GM12878 (cell line): ENCODE data around the gene PTGIS. TPM values are rescaled to one million over a fixed set of nuclear protein-coding genes. Genes with fewer than 3 reads are reported as not detected.

ENCODE experiments used
- ATAC-seq: fragments of 200-7000 bp; cut with Tn5 transposase; 3 replicates; pipeline ENCODE4 v1.9.1; 2020; ENCODE audit warnings: mild to moderate bottlenecking, moderate library complexity
- BruUV-seq: library from RNA; stranded (reverse); fragments of 400-500 nt; replicated peaks from 2 replicates; lab custom pipeline; 2021; lab: Mats Ljungman, UMichigan
- CTCF ChIA-PET: fragments of 300-600 bp; sonication (Branson Sonifier 250); formaldehyde crosslinking; extraction: SDS; loops from one replicate; lab custom pipeline; 2021; ENCODE audit warnings: inconsistent platforms; lab: Yijun Ruan, JAX
- POLR2A ChIA-PET: fragments of 350-600 bp; formaldehyde crosslinking; extraction: SDS; loops from one replicate; lab custom pipeline; 2021; ENCODE audit warnings: inconsistent platforms; lab: Charles Lee
- RAD21 ChIA-PET: fragments of 300-600 bp; sonication (Branson Sonifier 250); formaldehyde crosslinking; loops from one replicate; lab custom pipeline; 2023; ENCODE audit warnings: antibody characterized with exemption; ENCODE audit not compliant: unreplicated experiment; lab: Charles Lee
- SMC1A ChIA-PET: fragments of 300-600 bp; sonication (Branson Sonifier 250); formaldehyde crosslinking; loops from one replicate; lab custom pipeline; 2023; ENCODE audit not compliant: unreplicated experiment, uncharacterized antibody; lab: Charles Lee
- DNase-seq: peaks from one replicate; pipeline ENCODE4 v3.0.0-alpha.2; 2011; ENCODE audit warnings: low read depth, low spot score
- FAIRE-seq: peaks from 3 replicates; lab custom pipeline; 2011; peaks lifted over from hg19 to GRCh38; lab: Jason Lieb, UNC
- H2AFZ ChIP-seq: 2 replicates; pipeline ENCODE4 v1.6.0; 2011; ENCODE audit warnings: low read depth, low read length, control low read depth; ENCODE audit not compliant: control insufficient read depth
- H3K27ac ChIP-seq: 2 replicates; pipeline ENCODE4 v1.5.1; 2011; ENCODE audit warnings: control low read depth; ENCODE audit not compliant: control insufficient read depth, insufficient read depth
- H3K27me3 ChIP-seq, 2 experiments: replicated peaks in 1 of 2; 2 replicates each; pipeline versions ENCODE4 v1.6.0 to v1.6.1; 2011; ENCODE audit warnings: low read length in 1 of 2; ENCODE audit not compliant: control insufficient read depth in 2 of 2, insufficient read depth in 2 of 2
- H3K36me3 ChIP-seq, 2 experiments: 2 replicates each; pipeline ENCODE4 v1.5.1; 2011; ENCODE audit warnings: low read length in 1 of 2; ENCODE audit not compliant: control insufficient read depth in 2 of 2, insufficient read depth in 2 of 2
- H3K4me1 ChIP-seq: 2 replicates; pipeline ENCODE4 v1.6.1; 2011; ENCODE audit warnings: mild to moderate bottlenecking, low read length, moderate library complexity, mixed read lengths; ENCODE audit not compliant: control insufficient read depth, insufficient read depth
- H3K4me2 ChIP-seq: 2 replicates; pipeline ENCODE4 v1.6.0; 2011; ENCODE audit warnings: control low read depth; ENCODE audit not compliant: control insufficient read depth, insufficient read depth
- H3K4me3 ChIP-seq: fragments of 200-600 bp; sonication (generic); 2 replicates; pipeline ENCODE4 v1.5.1; 2016
- H3K79me2 ChIP-seq: 2 replicates; pipeline ENCODE4 v1.6.0; 2011; ENCODE audit warnings: low read length; ENCODE audit not compliant: control insufficient read depth, insufficient read depth
- H3K9ac ChIP-seq: 2 replicates; pipeline ENCODE4 v1.8.0; 2011; ENCODE audit warnings: low read length, control low read depth, mixed read lengths; ENCODE audit not compliant: control insufficient read depth, insufficient read depth
- H3K9me3 ChIP-seq: replicated peaks from 3 replicates; pipeline ENCODE4 v1.5.1; 2011; ENCODE audit warnings: mild to moderate bottlenecking, low read length; ENCODE audit not compliant: control insufficient read depth, insufficient read depth
- H4K20me1 ChIP-seq: 2 replicates; pipeline ENCODE4 v1.6.0; 2011; ENCODE audit not compliant: control insufficient read depth, insufficient read depth
- EGR1 ChIP-seq, 2 experiments: IDR thresholded peaks; 1 replicate in 1 of 2; 2 replicates in 1 of 2; pipeline ENCODE4 v1.6.1; 2011 to 2012; ENCODE audit warnings: low read depth in 2 of 2, low read length in 2 of 2, borderline replicate concordance in 1 of 2, mild to moderate bottlenecking in 1 of 2, moderate library complexity in 1 of 2
- ESRRA ChIP-seq: IDR thresholded peaks from 2 replicates; pipeline ENCODE4 v1.6.1; 2012; ENCODE audit warnings: mild to moderate bottlenecking, low read length, improper control_type of control experiment
- POLR2AphosphoS2 ChIP-seq: IDR thresholded peaks from 2 replicates; pipeline ENCODE4 v1.6.1; 2011; ENCODE audit warnings: low read depth, mild to moderate bottlenecking, low read length, improper control_type of control experiment, moderate library complexity
- SUPT20H ChIP-seq: IDR thresholded peaks from 2 replicates; pipeline ENCODE4 v1.6.1; 2011; ENCODE audit warnings: low read depth, mild to moderate bottlenecking, low read length, moderate library complexity, borderline replicate concordance; ENCODE audit not compliant: control insufficient read depth
- SUZ12 ChIP-seq: fragments of 200-600 bp; sonication (generic); IDR thresholded peaks from one replicate; pipeline ENCODE4 v1.6.1; 2018; ENCODE audit warnings: antibody characterized with exemption, mild to moderate bottlenecking; ENCODE audit not compliant: unreplicated experiment
- ZNF207 ChIP-seq: fragments of 450-650 bp; IDR thresholded peaks from 2 replicates; pipeline ENCODE4 v1.6.1; 2014; ENCODE audit warnings: antibody characterized with exemption, mild to moderate bottlenecking, borderline replicate concordance
- WGBS: methylation state at CpG from one replicate; pipeline ENCODE4 v1.1.6; 2016; ENCODE audit warnings: low lambda C conversion rate; ENCODE audit not compliant: insufficient replicate concordance, insufficient coverage; ENCODE audit errors: missing lambda C conversion rate; 5-methylcytosine and 5-hydroxymethylcytosine counted together
- in situ Hi-C: fragments of 300-500 bp; cut with MboI; formaldehyde crosslinking; loops from 9 replicates; pipeline ENCODE4 v1.14.3; 2018; ENCODE audit warnings: mixed read lengths
- intact Hi-C: fragments of 100-400 bp; cut with micrococcal nuclease; formaldehyde crosslinking; loops from one replicate; pipeline ENCODE4 v1.14.2; 2022; ENCODE audit not compliant: unreplicated experiment
- polyA plus RNA-seq, 11 experiments: library from polyadenylated mRNA; depleted of rRNA in 4 of 11; unstranded in 6 of 11; stranded (reverse) in 5 of 11; fragments of >200 nt; fragmentation: Nextera tagmentation in 4 of 11; fragmentation: Illumina TruSeq in 1 of 11; extraction: Ambion mirVana in 4 of 11; extraction: Trizol in 1 of 11; gene quantifications; 1 replicate in 1 of 11; 2 replicates in 10 of 11; pipeline versions ENCODE4 v1.2.1 to v1.2.3, GENCODE V29; 2011 to 2016; ENCODE audit warnings: inconsistent platforms in 2 of 11, missing spikeins in 2 of 11, low read depth in 1 of 11
- total RNA-seq, 4 experiments: library from RNA; depleted of rRNA in 3 of 4; stranded (reverse); fragments of >200 nt in 3 of 4; fragmentation: Illumina TruSeq in 1 of 4; extraction: Trizol in 1 of 4; gene quantifications; 2 replicates each; pipeline versions ENCODE4 v1.2.1 to v1.2.3, GENCODE V29; 2013 to 2021
- TF ChIP-seq, protein P1 (sequence below): IDR thresholded peaks from 2 replicates; pipeline ENCODE4 v1.6.1; 2012; ENCODE audit warnings: low read depth, low read length, improper control_type of control experiment
- TF ChIP-seq, protein P2 (sequence below): fragments of 450-650 bp; IDR thresholded peaks from 2 replicates; pipeline ENCODE4 v1.6.1; 2017; ENCODE audit warnings: borderline replicate concordance

The PTGIS gene
- total and polyA plus RNA-seq, 10 of the 15 experiments (the other 5 are each of a cell fraction or from before 2014, with no cell fraction given) = 0.10 TPM; not detected in 9

- TF ChIP-seq ESRRA = no peak
- TF ChIP-seq EGR1 (IDR thresholded peaks at IDR 0.05; ENCODE audit: borderline replicate concordance in 1 of 2, low read depth in 2 of 2, low read length in 2 of 2) = no peak
- TF ChIP-seq SUZ12 = no peak
Measured at GRCh38 chr20:49468412-49468811, 99.5 kb downstream of the PTGIS start (continued).

- H3K9me3 ChIP-seq = no peaks in the 10 kb centered on the region
- no peak for DNase-seq
- peaks cover 0 to 10% of the 10 kb centered on the region in 2 experiments for H3K27me3 ChIP-seq
- no peak overlapping the region for H3K4me3 ChIP-seq
- POLR2A ChIA-PET = no interaction called here
- H3K9ac ChIP-seq = no peak overlapping the region
- no peak for ATAC-seq
- H3K79me2 ChIP-seq = no peaks in the 10 kb centered on the region
- intact Hi-C loops = no loop called here
- WGBS = 57% methylated on average over 8 of the region's 8 CpGs
- H3K27ac ChIP-seq = no peak overlapping the region
- in situ Hi-C loops = no loop called here
- no TSS peak for BruUV-seq
- TF ChIP-seq, protein P1, sequence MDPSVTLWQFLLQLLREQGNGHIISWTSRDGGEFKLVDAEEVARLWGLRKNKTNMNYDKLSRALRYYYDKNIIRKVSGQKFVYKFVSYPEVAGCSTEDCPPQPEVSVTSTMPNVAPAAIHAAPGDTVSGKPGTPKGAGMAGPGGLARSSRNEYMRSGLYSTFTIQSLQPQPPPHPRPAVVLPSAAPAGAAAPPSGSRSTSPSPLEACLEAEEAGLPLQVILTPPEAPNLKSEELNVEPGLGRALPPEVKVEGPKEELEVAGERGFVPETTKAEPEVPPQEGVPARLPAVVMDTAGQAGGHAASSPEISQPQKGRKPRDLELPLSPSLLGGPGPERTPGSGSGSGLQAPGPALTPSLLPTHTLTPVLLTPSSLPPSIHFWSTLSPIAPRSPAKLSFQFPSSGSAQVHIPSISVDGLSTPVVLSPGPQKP = no peak
- TF ChIP-seq SUPT20H = no peak
- no peak for TF ChIP-seq POLR2AphosphoS2
- TF ChIP-seq, protein P2, sequence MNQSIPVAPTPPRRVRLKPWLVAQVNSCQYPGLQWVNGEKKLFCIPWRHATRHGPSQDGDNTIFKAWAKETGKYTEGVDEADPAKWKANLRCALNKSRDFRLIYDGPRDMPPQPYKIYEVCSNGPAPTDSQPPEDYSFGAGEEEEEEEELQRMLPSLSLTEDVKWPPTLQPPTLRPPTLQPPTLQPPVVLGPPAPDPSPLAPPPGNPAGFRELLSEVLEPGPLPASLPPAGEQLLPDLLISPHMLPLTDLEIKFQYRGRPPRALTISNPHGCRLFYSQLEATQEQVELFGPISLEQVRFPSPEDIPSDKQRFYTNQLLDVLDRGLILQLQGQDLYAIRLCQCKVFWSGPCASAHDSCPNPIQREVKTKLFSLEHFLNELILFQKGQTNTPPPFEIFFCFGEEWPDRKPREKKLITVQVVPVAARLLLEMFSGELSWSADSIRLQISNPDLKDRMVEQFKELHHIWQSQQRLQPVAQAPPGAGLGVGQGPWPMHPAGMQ = no peak
- TF ChIP-seq ZNF207 = no peak
- CTCF ChIA-PET = interaction anchor here (0.7 kb wide), 1 partner anchor 22 kb away, joined by 5 read pairs; no protein-coding TSS in a partner anchor
- no peak overlapping the region for H3K4me2 ChIP-seq
- H2AFZ ChIP-seq = no peak overlapping the region
- FAIRE-seq = no peak
- H3K4me1 ChIP-seq = no peaks in the 10 kb centered on the region
- RAD21 ChIA-PET = no interaction called here
- no peaks in the 10 kb centered on the region for H4K20me1 ChIP-seq
- H3K36me3 ChIP-seq = no peaks in the 10 kb centered on the region
- SMC1A ChIA-PET = no interaction called here
Measured at GRCh38 chr20:49466114-49466912, 101.6 kb downstream of the PTGIS start.
